WTC11 (cell line): ENCODE data around the gene MTFP1. TPM values are rescaled to one million over a fixed set of nuclear protein-coding genes. Genes with fewer than 3 reads are reported as not detected.
A peak's percentile ranks its signal among the peaks of the same experiment; 100 is the strongest.
"Not testable (repeated sequence)": the region's sequence is repeated elsewhere in the genome, so short reads cannot be mapped to it uniquely, and the experiment has no call there.

ENCODE experiments used
- ATAC-seq: fragments of 200-7000 bp; cut with Tn5 transposase; 2 replicates; pipeline ENCODE4 v1.10.0; 2021; ENCODE audit warnings: mild to moderate bottlenecking, moderate library complexity
- CTCF ChIA-PET: fragments of 300-600 bp; sonication (Branson Sonifier 250); formaldehyde crosslinking; loops from one replicate; lab custom pipeline; 2021; ENCODE audit warnings: antibody characterized with exemption; lab: Charles Lee
- POLR2A ChIA-PET: fragments of 350-600 bp; sonication (Branson Sonifier 250); formaldehyde crosslinking; loops from one replicate; lab custom pipeline; 2021; ENCODE audit warnings: antibody characterized with exemption; lab: Charles Lee
- DNase-seq: peaks from one replicate; pipeline ENCODE4 v3.0.0; 2021; ENCODE audit warnings: low spot score
- H3K27ac Mint-ChIP-seq: 2 replicates; pipeline ENCODE4 v1.8.0; 2021; ENCODE audit warnings: mixed read lengths
- H3K27me3 Mint-ChIP-seq: 2 replicates; pipeline ENCODE4 v1.8.0; 2021; ENCODE audit warnings: low read depth, mild to moderate bottlenecking, moderate library complexity, mixed read lengths
- H3K36me3 Mint-ChIP-seq: 2 replicates; pipeline ENCODE4 v1.8.0; 2021; ENCODE audit warnings: mixed read lengths
- H3K4me1 Mint-ChIP-seq: 2 replicates; pipeline ENCODE4 v1.8.0; 2022; ENCODE audit warnings: mixed read lengths
- H3K4me3 Mint-ChIP-seq: 2 replicates; pipeline ENCODE4 v1.8.0; 2021; ENCODE audit warnings: mild to moderate bottlenecking, moderate library complexity, mixed read lengths
- H3K9me3 Mint-ChIP-seq: 2 replicates; pipeline ENCODE4 v1.8.0; 2021; ENCODE audit warnings: mixed read lengths
- ATF1 ChIP-seq: sonication (generic); formaldehyde crosslinking; IDR thresholded peaks from 2 replicates; pipeline ENCODE4 v1.8.1; 2023; ENCODE audit warnings: mild to moderate bottlenecking, moderate library complexity, missing genetic modification reagents
- ELF4 ChIP-seq: sonication (generic); formaldehyde crosslinking; IDR thresholded peaks from 2 replicates; pipeline ENCODE4 v1.8.1; 2022; ENCODE audit warnings: low read depth, mild to moderate bottlenecking, moderate library complexity, missing genetic modification reagents
- ETV6 ChIP-seq: sonication (generic); formaldehyde crosslinking; IDR thresholded peaks from 2 replicates; pipeline ENCODE4 v1.8.1; 2022; ENCODE audit warnings: mild to moderate bottlenecking, missing genetic modification reagents
- FOXP1 ChIP-seq: sonication (generic); formaldehyde crosslinking; IDR thresholded peaks from 2 replicates; pipeline ENCODE4 v1.8.0; 2022; ENCODE audit warnings: missing genetic modification reagents, mild to moderate bottlenecking, moderate library complexity, borderline replicate concordance
- GTF2I ChIP-seq: fragments of 250-450 bp; sonication (Bioruptor Pico); conservative IDR thresholded peaks from 2 replicates; pipeline ENCODE4 v1.4.0; 2021; ENCODE audit warnings: mild to moderate bottlenecking
- JUN ChIP-seq: sonication (generic); formaldehyde crosslinking; IDR thresholded peaks from 2 replicates; pipeline ENCODE4 v1.8.0; 2023; ENCODE audit warnings: mild to moderate bottlenecking, missing genetic modification reagents
- NFE2L1 ChIP-seq: sonication (generic); formaldehyde crosslinking; IDR thresholded peaks from 2 replicates; pipeline ENCODE4 v1.8.1; 2023; ENCODE audit warnings: missing genetic modification reagents
- NR1H2 ChIP-seq: sonication (generic); formaldehyde crosslinking; IDR thresholded peaks from 2 replicates; pipeline ENCODE4 v1.9.0; 2021; ENCODE audit warnings: mild to moderate bottlenecking, moderate library complexity, missing genetic modification reagents
- SOX15 ChIP-seq: fragments of 250-450 bp; sonication (Bioruptor Pico); IDR thresholded peaks from 2 replicates; pipeline ENCODE4 v1.9.0; 2021; ENCODE audit warnings: mild to moderate bottlenecking
- ZNF317 ChIP-seq: sonication (generic); formaldehyde crosslinking; IDR thresholded peaks from 2 replicates; pipeline ENCODE4 v1.8.1; 2023; ENCODE audit warnings: low read depth, mild to moderate bottlenecking, moderate library complexity, missing genetic modification reagents, borderline replicate concordance
- ZNF396 ChIP-seq: fragments of 250-450 bp; sonication (Bioruptor Pico); IDR thresholded peaks from 2 replicates; pipeline ENCODE4 v1.8.0; 2021; ENCODE audit warnings: mild to moderate bottlenecking, moderate library complexity, borderline replicate concordance
- total RNA-seq: library from RNA; stranded (reverse); gene quantifications from 3 replicates; pipeline ENCODE4 v1.2.3, GENCODE V29; 2021
- TF ChIP-seq, protein P1 (sequence below): fragments of 250-450 bp; sonication (Bioruptor Pico); IDR thresholded peaks from 2 replicates; pipeline ENCODE4 v2.1.2; 2022; ENCODE audit warnings: mild to moderate bottlenecking, moderate library complexity
- TF ChIP-seq, protein P2 (sequence below): fragments of 200-600 bp; IDR thresholded peaks from 2 replicates; pipeline ENCODE4 v1.8.0; 2022; ENCODE audit warnings: antibody characterized with exemption
- TF ChIP-seq, protein P3 (sequence below): sonication (generic); formaldehyde crosslinking; IDR thresholded peaks from 2 replicates; pipeline ENCODE4 v1.8.1; 2023; ENCODE audit warnings: mild to moderate bottlenecking, missing genetic modification reagents, moderate library complexity
- TF ChIP-seq, protein P4 (sequence below): sonication (generic); formaldehyde crosslinking; IDR thresholded peaks from 2 replicates; pipeline ENCODE4 v1.8.0; 2022; ENCODE audit warnings: missing genetic modification reagents
- TF ChIP-seq, protein P5 (sequence below): sonication (generic); formaldehyde crosslinking; IDR thresholded peaks from 2 replicates; pipeline ENCODE4 v1.8.0; 2022; ENCODE audit warnings: mild to moderate bottlenecking, missing genetic modification reagents

The MTFP1 gene
- total RNA-seq, 1 experiment from 2014 or later: 75.0 TPM

DNA sequence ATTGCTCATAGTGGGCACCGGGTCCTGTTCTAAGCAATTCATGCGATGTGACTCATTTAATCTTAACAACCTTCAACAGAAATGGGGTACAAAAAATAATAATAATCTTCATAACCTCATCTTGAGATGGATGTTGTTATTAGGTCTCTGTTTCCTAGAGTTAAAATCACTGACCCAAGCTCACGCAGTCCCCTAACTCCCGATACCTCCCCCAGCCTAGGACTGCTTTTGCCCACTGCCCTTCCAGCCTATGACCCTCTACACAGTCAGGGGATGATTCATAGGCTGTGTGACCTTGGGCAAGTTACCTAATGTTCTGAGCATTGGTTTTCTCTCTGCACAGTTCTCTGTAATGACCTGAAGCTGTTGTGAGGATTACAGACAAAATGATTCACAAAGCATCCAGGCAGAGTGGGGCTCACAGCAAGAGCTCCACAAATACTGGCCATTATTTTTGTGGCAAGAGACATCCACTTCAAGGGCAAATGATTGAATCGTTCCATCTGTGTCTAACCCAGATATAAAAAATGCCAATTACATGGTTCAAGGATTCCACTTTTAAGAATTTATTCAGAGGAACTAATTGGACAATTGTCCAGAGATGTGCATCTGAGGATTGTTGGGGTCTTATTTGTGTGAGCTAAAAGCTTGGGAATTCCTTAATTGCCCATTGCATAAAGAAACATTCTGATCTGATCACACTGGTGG is 20.0 kb downstream of the MTFP1 start:
- ATAC-seq (peak; percentile 45), DNase-seq (no peak)
- CTCF ChIA-PET: interaction anchor here (0.7 to 3.4 kb wide), 31 partner anchors 8 to 162 kb away, joined by 3 to 38 read pairs (median 5); partner anchors contain the start of genes CASTOR1, MTFP1, RNF215 and SEC14L2
- POLR2A ChIA-PET: no interaction called here
- no peaks in the 10 kb centered on the region; the same call in 1 of the 2 replicates for H3K27me3 Mint-ChIP-seq
- no peak overlapping the region for H3K4me3 Mint-ChIP-seq
- peaks cover 7% of the 10 kb centered on the region for H3K4me1 Mint-ChIP-seq
- no peaks in the 10 kb centered on the region for H3K9me3 Mint-ChIP-seq
- H3K36me3 Mint-ChIP-seq: no peaks in the 10 kb centered on the region
- TF ChIP-seq FOXP1 (CRISPR knock-in tag) (no peak), GTF2I (CRISPR knock-in tag) (no peak), SOX15 (CRISPR knock-in tag) (no peak), ETV6 (no peak), ZNF317 (CRISPR knock-in tag) (no peak)
- TF ChIP-seq, protein P1, sequence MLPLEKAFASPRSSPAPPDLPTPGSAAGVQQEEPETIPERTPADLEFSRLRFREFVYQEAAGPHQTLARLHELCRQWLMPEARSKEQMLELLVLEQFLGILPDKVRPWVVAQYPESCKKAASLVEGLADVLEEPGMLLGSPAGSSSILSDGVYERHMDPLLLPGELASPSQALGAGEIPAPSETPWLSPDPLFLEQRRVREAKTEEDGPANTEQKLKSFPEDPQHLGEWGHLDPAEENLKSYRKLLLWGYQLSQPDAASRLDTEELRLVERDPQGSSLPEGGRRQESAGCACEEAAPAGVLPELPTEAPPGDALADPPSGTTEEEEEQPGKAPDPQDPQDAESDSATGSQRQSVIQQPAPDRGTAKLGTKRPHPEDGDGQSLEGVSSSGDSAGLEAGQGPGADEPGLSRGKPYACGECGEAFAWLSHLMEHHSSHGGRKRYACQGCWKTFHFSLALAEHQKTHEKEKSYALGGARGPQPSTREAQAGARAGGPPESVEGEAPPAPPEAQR (CRISPR knock-in tag): no peak
- TF ChIP-seq, protein P2, sequence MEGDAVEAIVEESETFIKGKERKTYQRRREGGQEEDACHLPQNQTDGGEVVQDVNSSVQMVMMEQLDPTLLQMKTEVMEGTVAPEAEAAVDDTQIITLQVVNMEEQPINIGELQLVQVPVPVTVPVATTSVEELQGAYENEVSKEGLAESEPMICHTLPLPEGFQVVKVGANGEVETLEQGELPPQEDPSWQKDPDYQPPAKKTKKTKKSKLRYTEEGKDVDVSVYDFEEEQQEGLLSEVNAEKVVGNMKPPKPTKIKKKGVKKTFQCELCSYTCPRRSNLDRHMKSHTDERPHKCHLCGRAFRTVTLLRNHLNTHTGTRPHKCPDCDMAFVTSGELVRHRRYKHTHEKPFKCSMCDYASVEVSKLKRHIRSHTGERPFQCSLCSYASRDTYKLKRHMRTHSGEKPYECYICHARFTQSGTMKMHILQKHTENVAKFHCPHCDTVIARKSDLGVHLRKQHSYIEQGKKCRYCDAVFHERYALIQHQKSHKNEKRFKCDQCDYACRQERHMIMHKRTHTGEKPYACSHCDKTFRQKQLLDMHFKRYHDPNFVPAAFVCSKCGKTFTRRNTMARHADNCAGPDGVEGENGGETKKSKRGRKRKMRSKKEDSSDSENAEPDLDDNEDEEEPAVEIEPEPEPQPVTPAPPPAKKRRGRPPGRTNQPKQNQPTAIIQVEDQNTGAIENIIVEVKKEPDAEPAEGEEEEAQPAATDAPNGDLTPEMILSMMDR: peak; percentile 10
- no peak overlapping the region for H3K27ac Mint-ChIP-seq

DNA sequence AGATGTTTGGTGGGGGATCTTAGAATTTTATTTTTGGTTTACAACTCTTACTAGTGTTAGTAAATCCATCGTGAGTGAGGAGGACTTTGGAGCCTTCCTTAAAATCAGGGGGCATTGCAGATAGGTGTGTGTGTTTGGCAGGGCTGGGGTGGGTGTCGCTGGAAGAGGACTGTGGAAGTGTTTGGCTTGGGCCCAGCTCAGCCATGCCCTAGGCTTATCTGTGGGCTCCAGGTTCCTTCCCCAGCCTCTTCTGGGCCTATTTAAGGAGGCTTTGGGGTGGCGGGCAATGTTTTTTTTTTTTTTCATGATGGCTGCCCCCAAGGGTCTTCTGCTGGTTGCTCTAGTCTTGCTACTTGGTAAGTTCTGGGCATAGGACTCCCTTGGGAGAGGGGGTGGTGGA is 22.1 kb downstream of the MTFP1 start:
- no peaks in the 10 kb centered on the region; the same call in 1 of the 2 replicates for H3K27me3 Mint-ChIP-seq
- POLR2A ChIA-PET: no interaction called here
- CTCF ChIA-PET: no interaction called here
- H3K27ac Mint-ChIP-seq: no peak overlapping the region
- TF ChIP-seq NR1H2 (no peak), ELF4 (no peak)
- ATAC-seq (no peak), DNase-seq (no peak)
- H3K9me3 Mint-ChIP-seq: no peaks in the 10 kb centered on the region
- no peak overlapping the region for H3K4me3 Mint-ChIP-seq
- peaks cover 7% of the 10 kb centered on the region for H3K4me1 Mint-ChIP-seq
- H3K36me3 Mint-ChIP-seq: no peaks in the 10 kb centered on the region

DNA sequence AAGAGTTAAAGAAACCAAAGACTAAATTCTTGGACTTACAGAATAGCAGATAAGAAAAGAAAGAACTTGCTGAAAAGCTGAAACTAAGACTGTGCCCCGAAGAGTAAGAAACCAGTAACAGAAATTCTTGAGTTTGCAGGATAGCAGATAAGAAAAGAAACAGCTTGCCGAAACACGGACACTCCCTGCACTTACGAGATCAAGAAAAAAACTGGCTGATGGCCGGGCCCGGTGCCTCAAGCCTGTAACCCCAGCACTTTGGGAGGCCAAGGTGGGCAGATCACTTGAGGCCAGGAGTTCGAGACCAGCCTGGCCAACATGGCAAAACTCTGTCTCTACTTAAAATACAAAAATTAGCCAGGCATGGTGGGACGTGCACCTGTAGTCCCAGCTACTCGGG is 25.9 kb downstream of the MTFP1 start:
- H3K9me3 Mint-ChIP-seq, POLR2A ChIA-PET, H3K4me1 Mint-ChIP-seq, ATAC-seq, H3K27ac Mint-ChIP-seq, H3K27me3 Mint-ChIP-seq, H3K36me3 Mint-ChIP-seq, DNase-seq, H3K4me3 Mint-ChIP-seq: not testable (repeated sequence)
- CTCF ChIA-PET: interaction anchor here (1.3 kb wide), 1 partner anchor 39 kb away, joined by 3 read pairs; no protein-coding TSS in a partner anchor

DNA sequence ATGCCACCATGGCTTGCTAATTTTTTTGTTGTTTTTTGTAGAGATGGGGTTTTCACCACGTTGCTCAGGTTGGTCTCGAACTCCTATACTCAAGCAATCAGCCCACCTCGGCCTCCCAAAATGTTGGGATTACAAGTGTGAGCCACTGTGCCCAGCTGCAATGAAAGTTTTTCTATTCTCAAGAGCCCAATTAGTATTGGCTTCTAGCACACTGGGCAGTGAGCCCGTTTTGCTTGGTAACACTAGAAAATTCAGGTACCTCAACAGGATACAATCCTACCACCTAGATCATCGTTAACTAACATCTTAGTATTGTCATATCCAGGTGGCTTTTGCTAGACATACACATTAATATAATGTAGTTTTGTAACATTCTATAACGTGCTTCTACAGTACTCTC is 27.3 kb downstream of the MTFP1 start:
- Mint-ChIP-seq H3K4me1 (no peaks in the 10 kb centered on the region), H3K36me3 (no peaks in the 10 kb centered on the region), H3K4me3 (no peak overlapping the region), H3K27ac (no peak overlapping the region), H3K27me3 (no peaks in the 10 kb centered on the region; the same call in 1 of the 2 replicates), H3K9me3 (no peaks in the 10 kb centered on the region)
- ATAC-seq (no peak), DNase-seq (no peak)
- CTCF ChIA-PET: interaction anchor here (1.0 to 1.4 kb wide), 2 partner anchors 8 to 33 kb away, joined by 3 to 6 read pairs; no protein-coding TSS in a partner anchor
- TF ChIP-seq NR1H2 (no peak), ETV6 (no peak), JUN (CRISPR knock-in tag) (no peak), ATF1 (CRISPR knock-in tag) (no peak), SOX15 (CRISPR knock-in tag) (no peak), NFE2L1 (CRISPR knock-in tag) (no peak), ZNF396 (no peak)
- TF ChIP-seq, protein P3, sequence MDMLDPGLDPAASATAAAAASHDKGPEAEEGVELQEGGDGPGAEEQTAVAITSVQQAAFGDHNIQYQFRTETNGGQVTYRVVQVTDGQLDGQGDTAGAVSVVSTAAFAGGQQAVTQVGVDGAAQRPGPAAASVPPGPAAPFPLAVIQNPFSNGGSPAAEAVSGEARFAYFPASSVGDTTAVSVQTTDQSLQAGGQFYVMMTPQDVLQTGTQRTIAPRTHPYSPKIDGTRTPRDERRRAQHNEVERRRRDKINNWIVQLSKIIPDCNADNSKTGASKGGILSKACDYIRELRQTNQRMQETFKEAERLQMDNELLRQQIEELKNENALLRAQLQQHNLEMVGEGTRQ (CRISPR knock-in tag): no peak
- TF ChIP-seq, protein P4, sequence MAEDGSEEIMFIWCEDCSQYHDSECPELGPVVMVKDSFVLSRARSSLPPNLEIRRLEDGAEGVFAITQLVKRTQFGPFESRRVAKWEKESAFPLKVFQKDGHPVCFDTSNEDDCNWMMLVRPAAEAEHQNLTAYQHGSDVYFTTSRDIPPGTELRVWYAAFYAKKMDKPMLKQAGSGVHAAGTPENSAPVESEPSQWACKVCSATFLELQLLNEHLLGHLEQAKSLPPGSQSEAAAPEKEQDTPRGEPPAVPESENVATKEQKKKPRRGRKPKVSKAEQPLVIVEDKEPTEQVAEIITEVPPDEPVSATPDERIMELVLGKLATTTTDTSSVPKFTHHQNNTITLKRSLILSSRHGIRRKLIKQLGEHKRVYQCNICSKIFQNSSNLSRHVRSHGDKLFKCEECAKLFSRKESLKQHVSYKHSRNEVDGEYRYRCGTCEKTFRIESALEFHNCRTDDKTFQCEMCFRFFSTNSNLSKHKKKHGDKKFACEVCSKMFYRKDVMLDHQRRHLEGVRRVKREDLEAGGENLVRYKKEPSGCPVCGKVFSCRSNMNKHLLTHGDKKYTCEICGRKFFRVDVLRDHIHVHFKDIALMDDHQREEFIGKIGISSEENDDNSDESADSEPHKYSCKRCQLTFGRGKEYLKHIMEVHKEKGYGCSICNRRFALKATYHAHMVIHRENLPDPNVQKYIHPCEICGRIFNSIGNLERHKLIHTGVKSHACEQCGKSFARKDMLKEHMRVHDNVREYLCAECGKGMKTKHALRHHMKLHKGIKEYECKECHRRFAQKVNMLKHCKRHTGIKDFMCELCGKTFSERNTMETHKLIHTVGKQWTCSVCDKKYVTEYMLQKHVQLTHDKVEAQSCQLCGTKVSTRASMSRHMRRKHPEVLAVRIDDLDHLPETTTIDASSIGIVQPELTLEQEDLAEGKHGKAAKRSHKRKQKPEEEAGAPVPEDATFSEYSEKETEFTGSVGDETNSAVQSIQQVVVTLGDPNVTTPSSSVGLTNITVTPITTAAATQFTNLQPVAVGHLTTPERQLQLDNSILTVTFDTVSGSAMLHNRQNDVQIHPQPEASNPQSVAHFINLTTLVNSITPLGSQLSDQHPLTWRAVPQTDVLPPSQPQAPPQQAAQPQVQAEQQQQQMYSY: no peak
- TF ChIP-seq, protein P5, sequence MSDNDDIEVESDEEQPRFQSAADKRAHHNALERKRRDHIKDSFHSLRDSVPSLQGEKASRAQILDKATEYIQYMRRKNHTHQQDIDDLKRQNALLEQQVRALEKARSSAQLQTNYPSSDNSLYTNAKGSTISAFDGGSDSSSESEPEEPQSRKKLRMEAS (CRISPR knock-in tag): no peak
- POLR2A ChIA-PET: no interaction called here
